ENCODE measurements around the gene RACK1. TPM values are rescaled to one million over a fixed set of nuclear protein-coding genes. Genes with fewer than 3 reads are reported as not detected.

Gene RACK1
- total RNA-seq, 1 donor = 3,386 TPM

DNA sequence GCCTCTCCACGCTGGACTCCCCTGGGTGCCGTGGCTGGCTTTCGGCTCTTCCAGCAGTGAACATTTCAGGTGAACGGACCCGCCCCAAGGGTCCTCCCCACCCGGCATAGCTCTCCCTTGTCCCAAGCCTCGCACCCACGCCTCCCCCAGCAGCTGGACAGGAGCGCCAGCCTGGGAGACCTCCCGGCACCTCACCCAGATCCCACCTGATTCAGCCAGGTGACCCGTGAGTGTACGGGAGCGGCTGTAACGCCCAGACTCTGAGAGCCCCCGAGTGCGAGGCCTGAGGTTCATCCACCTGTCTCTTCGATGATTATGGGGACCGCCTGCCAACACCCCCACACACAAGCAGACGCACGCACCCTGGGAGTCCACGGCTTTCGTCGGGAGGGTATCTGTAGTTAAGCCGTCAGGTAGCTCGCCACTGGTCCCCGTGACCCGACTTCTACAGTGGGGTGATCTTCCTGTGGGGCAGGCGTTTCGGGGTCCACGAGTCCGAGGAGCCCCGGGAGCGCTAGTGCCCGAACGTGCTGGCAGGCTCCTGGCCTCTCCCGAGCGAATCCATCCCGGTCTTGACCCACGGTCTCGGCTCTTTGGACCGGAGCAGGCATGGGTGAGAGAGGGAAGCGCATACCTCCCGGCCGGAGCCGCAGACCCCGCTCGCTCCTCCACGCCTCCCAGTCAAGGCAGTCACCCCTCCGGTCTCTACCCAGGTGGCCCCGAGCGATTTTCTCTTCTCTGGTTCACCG lies 53.6 kb downstream of the RACK1 start:
- H3K4me3 ChIP-seq (ENCODE audit: low read depth, low read length) = peak overlapping the region; percentile 87
- TF ChIP-seq, protein P1, sequence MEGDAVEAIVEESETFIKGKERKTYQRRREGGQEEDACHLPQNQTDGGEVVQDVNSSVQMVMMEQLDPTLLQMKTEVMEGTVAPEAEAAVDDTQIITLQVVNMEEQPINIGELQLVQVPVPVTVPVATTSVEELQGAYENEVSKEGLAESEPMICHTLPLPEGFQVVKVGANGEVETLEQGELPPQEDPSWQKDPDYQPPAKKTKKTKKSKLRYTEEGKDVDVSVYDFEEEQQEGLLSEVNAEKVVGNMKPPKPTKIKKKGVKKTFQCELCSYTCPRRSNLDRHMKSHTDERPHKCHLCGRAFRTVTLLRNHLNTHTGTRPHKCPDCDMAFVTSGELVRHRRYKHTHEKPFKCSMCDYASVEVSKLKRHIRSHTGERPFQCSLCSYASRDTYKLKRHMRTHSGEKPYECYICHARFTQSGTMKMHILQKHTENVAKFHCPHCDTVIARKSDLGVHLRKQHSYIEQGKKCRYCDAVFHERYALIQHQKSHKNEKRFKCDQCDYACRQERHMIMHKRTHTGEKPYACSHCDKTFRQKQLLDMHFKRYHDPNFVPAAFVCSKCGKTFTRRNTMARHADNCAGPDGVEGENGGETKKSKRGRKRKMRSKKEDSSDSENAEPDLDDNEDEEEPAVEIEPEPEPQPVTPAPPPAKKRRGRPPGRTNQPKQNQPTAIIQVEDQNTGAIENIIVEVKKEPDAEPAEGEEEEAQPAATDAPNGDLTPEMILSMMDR (IDR thresholded peaks at IDR 0.05; ENCODE audit: insufficient read depth, low read depth, low read length) = no peak
- DNase-seq (ENCODE audit: low read depth) = no peak

DNA sequence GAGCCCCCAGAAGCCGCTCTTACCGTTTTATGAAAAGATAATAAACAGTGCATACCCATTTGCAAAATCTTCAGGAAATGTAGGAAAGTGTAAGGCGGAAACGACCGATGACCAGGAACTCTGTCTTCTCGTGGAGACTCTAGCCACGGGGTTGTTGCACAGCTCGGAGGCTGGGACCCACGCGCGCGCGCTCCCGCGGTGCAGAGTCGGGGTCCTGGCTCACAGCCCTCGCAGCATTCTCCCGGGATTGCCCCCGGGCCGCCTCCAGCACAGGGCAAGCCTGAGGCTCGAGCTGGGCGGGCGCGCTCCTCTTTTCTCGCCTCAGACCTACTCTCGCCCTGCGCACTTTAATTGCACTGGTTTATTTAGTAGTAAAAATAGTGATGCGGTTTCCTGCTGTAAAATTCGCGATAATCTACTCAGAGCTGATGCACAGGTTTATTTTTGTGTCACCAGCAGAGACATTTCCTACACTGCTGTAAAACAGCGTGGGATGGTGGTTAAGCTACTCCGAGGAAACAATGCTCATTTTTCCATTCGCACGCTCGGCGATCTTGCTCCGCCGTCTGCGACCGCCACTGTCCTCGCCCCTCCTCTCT lies 54.2 kb downstream of the RACK1 start:
- DNase-seq (ENCODE audit: low read depth) = peak; percentile 47

DNA sequence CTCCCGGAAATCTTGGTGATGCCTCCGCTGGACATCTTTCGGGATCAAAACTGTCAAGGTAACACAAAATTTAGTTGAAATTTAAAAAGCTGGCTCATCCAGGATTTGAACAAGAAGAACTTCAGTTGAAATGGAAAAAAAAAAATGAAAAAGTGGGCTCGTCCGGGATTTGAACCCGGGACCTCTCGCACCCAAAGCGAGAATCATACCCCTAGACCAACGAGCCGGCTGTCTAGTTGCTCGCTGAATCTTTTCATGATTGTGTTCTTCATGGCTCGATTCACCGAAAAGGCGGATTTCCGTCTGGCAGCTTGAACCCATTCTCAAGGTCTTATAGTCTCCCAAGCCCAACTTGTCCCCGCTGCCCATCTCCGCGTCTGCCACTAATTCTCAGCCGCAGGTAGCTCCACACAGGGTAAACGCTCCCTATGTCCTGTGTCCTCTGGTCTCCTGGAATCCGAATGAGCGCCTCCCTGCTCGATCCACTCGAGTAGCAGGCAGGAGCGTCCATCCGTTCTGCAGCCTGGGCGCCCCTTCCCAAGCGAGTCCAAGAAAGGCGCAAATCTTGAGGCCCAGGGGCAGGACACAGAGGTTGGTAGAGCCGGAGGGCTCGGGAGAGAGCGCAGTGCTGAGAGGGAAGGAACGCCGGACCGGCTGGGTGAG lies 54.9 kb downstream of the RACK1 start:
- TF ChIP-seq, protein P1 (IDR thresholded peaks at IDR 0.05; ENCODE audit: insufficient read depth, low read depth, low read length) = peak; percentile 4
- peak; percentile 80 for DNase-seq (ENCODE audit: low read depth)
- peak overlapping the region; percentile 87 for H3K4me3 ChIP-seq (ENCODE audit: low read depth, low read length)

More for the DNA sequence above, 54.2 kb downstream of the RACK1 start:
- peak overlapping the region; percentile 87 for H3K4me3 ChIP-seq (ENCODE audit: low read depth, low read length)
- TF ChIP-seq, protein P1 (IDR thresholded peaks at IDR 0.05; ENCODE audit: insufficient read depth, low read depth, low read length) = no peak

DNA sequence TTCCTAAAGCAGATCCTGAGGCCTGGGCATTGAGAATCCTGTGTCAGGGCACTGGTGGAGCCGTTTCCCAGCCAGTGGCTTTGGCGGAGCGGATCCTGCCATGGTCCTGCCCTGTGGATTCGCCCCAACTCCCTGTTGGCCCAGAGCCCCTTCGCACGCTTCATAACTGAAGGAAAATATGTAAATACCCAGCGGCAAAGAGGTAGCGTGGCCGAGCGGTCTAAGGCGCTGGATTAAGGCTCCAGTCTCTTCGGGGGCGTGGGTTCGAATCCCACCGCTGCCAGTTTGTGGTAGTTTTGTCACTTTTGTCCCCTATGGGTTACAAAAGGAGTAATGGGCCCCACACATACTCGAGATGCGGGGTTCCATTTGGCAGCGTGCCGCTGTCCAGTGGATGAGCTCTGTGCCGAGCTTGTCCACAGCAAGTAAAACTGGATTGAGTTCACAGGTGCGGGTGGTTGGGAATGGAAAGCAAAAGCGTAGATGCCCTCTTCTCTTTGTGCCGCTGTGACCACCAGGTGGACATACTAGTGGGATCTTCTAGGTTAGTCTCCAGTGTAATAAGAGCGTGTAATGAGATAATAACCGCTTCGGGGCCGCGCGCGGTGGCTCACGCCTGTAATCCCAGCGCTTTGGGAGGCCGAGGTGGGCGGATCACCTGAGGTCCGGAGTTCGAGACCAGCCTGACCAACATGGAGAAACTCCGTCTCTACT lies 56.0 kb downstream of the RACK1 start:
- TF ChIP-seq, protein P1 (IDR thresholded peaks at IDR 0.05; ENCODE audit: insufficient read depth, low read depth, low read length) = peak; percentile 30
- H3K4me3 ChIP-seq (ENCODE audit: low read depth, low read length) = peak overlapping the region; percentile 87
- peak; percentile 83 for DNase-seq (ENCODE audit: low read depth)

DNA sequence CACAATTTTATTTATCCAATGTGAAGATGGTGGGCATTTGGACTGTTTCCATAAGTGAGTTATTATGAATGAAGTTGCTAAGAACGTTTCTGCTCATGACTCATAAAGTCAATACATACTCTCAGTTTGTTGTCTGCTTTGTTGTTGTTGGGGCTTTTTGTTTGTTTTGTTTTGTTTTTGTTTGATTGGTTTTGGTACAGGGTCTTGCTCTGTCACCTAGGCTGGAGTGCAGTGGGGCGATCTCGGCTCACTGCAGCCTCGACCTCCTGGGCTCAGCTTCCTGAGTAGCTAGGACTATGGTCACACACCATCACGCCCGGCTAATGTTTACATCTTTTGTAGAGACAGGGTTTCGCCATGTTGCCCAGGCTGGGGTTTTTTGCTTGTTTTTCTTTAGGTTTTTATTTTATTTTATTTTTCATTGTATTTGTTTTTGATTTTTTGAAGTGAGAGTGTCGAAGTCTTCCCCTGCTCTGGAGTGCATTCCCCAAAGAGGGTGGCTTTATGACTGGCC lies 56.7 kb downstream of the RACK1 start:
- TF ChIP-seq, protein P1 (IDR thresholded peaks at IDR 0.05; ENCODE audit: insufficient read depth, low read depth, low read length) = no peak
- H3K4me3 ChIP-seq (ENCODE audit: low read depth, low read length) = peak overlapping the region; percentile 87
- no peak for DNase-seq (ENCODE audit: low read depth)

Small RNA genes within 50 kb of the gene (small RNA-seq; reads per million reads assigned to genes)
- gene MIR4638 = not detected
- gene SNORD95 = not detected
- gene SNORD96A = not detected

Other genes with a start within 250 kb of the RACK1 start
- not detected in 2 replicates for gene BTNL9, start 203.6 kb downstream of the RACK1 start, total RNA-seq
- not detected in 2 replicates for gene OR2V1, start 112.7 kb downstream of the RACK1 start, total RNA-seq
- not detected in 2 replicates for gene OR2V2, start 96.3 kb downstream of the RACK1 start, total RNA-seq
- 2.2 and 2.3 TPM in 2 replicates for gene TRIM7, start 38.7 kb downstream of the RACK1 start, total RNA-seq
- gene TRIM41, start 20.6 kb downstream of the RACK1 start, total RNA-seq = 9.9 and 12.2 TPM in 2 replicates
- 5.2 and 7.8 TPM in 2 replicates for gene TRIM52, start 17.2 kb upstream of the RACK1 start, total RNA-seq
- gene OR4F3, start 123.4 kb upstream of the RACK1 start, total RNA-seq = 0.32 TPM in 1 of 2 replicates, not detected in the other

Data from fibroblast of villous mesenchyme (primary cell).